ENCODE data around the gene ENPP1.

- no peak for TF ChIP-seq CTCF (conservative IDR thresholded peaks at IDR 0.05; ENCODE audit: low read length)
- TF ChIP-seq EZH2phosphoT487 (IDR thresholded peaks at IDR 0.05; ENCODE audit: borderline replicate concordance, low read depth, low read length): no peak
Measured at GRCh38 chr6:131832363-131832762, 24.5 kb downstream of the ENPP1 start.

All from OCI-LY7 (cell line).